GM23338 (cell line): ENCODE results near the gene DNM2.

Experiments
- CREB1 ChIP-seq: fragments of 250-450 bp; sonication (Bioruptor Pico); IDR thresholded peaks from 2 replicates; pipeline ENCODE4 v1.5.0; 2020; ENCODE audit warnings: low read depth, mild to moderate bottlenecking, moderate library complexity
- EZH2 ChIP-seq: fragments of 200-600 bp; sonication (generic); IDR thresholded peaks from one replicate; pipeline ENCODE4 v1.8.0; 2017; ENCODE audit warnings: antibody characterized with exemption, mild to moderate bottlenecking, low read depth; ENCODE audit not compliant: unreplicated experiment
- JUNB ChIP-seq: IDR thresholded peaks from one replicate; pipeline ENCODE4 v1.6.1; 2016; ENCODE audit warnings: antibody characterized with exemption; ENCODE audit not compliant: unreplicated experiment
- REST ChIP-seq: IDR thresholded peaks from one replicate; pipeline ENCODE4 v1.6.1; 2018; ENCODE audit warnings: antibody characterized with exemption; ENCODE audit not compliant: unreplicated experiment
- TF ChIP-seq, protein P1 (sequence below), 2 experiments: fragments of 200-600 bp in 1 of 2; sonication (generic) in 1 of 2; conservative IDR thresholded peaks; 2 replicates each; pipeline versions ENCODE4 v1.5.1 to v1.6.1; 2016 to 2017; ENCODE audit warnings: antibody characterized with exemption in 2 of 2, low read depth in 2 of 2, mild to moderate bottlenecking in 2 of 2, moderate library complexity in 1 of 2

DNA sequence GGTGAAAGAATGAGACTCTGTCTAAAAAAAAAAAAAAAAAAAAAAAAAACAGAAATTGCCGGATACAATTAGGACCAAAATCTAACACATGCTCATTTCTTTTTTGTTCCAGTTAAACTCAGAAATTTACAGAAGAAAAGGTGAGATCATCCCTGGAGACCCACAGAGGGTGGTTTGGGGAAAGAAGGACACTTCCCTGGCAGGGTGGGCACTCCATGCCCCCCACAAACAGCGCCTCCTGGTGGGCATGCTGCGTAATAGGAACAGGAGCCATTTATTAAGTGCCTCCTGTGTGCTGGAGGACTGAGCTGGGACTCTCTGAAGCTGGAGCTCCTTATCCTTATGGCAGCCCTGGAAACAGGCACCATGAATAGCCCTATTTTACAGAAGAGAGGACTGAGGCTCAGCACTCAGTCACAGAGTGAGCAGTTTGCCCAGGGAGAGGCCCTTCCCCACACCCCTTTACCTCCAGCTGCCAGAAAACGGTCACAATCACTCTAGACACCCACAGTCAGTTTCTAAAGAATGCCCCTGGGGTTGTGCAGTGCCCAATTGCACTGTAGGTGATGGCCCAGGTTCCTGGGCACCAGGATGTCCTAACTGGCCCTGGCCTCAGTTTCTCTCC is 140.4 kb downstream of the DNM2 start:
- TF ChIP-seq, protein P1, sequence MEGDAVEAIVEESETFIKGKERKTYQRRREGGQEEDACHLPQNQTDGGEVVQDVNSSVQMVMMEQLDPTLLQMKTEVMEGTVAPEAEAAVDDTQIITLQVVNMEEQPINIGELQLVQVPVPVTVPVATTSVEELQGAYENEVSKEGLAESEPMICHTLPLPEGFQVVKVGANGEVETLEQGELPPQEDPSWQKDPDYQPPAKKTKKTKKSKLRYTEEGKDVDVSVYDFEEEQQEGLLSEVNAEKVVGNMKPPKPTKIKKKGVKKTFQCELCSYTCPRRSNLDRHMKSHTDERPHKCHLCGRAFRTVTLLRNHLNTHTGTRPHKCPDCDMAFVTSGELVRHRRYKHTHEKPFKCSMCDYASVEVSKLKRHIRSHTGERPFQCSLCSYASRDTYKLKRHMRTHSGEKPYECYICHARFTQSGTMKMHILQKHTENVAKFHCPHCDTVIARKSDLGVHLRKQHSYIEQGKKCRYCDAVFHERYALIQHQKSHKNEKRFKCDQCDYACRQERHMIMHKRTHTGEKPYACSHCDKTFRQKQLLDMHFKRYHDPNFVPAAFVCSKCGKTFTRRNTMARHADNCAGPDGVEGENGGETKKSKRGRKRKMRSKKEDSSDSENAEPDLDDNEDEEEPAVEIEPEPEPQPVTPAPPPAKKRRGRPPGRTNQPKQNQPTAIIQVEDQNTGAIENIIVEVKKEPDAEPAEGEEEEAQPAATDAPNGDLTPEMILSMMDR (conservative IDR thresholded peaks at IDR 0.05; ENCODE audit: low read depth in 2 of 2) = peak; percentile 97 to 99
- TF ChIP-seq REST (no peak), CREB1 (CRISPR knock-in tag) (no peak), JUNB (no peak), EZH2 (no peak)
